Fibroblast of pulmonary artery (primary cell): ENCODE data around the gene MEIS2.

Experiments
- DNase-seq: peaks from one replicate; pipeline ENCODE4 v3.0.0-alpha.2; 2010; ENCODE audit warnings: low read depth
- H3K4me3 ChIP-seq: replicated peaks from 2 replicates; pipeline ENCODE4 v1.5.1; 2011; ENCODE audit warnings: low read depth, mild to moderate bottlenecking, control low read depth, low read length, moderate library complexity
- TF ChIP-seq, protein P1 (sequence below): IDR thresholded peaks from 2 replicates; pipeline ENCODE4 v1.5.1; 2011; ENCODE audit warnings: mild to moderate bottlenecking, control low read depth, low read length, inconsistent platforms; ENCODE audit errors: missing control alignments

Gene MEIS2

GRCh38 chr15:37002041-37002672 is 98.2 kb downstream of the MEIS2 start:
- H3K4me3 ChIP-seq: no peak overlapping the region
- DNase-seq: no peak
- TF ChIP-seq, protein P1, sequence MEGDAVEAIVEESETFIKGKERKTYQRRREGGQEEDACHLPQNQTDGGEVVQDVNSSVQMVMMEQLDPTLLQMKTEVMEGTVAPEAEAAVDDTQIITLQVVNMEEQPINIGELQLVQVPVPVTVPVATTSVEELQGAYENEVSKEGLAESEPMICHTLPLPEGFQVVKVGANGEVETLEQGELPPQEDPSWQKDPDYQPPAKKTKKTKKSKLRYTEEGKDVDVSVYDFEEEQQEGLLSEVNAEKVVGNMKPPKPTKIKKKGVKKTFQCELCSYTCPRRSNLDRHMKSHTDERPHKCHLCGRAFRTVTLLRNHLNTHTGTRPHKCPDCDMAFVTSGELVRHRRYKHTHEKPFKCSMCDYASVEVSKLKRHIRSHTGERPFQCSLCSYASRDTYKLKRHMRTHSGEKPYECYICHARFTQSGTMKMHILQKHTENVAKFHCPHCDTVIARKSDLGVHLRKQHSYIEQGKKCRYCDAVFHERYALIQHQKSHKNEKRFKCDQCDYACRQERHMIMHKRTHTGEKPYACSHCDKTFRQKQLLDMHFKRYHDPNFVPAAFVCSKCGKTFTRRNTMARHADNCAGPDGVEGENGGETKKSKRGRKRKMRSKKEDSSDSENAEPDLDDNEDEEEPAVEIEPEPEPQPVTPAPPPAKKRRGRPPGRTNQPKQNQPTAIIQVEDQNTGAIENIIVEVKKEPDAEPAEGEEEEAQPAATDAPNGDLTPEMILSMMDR: no peak

GRCh38 chr15:37001417-37001816 is 98.9 kb downstream of the MEIS2 start:
- TF ChIP-seq, protein P1: no peak

GRCh38 chr15:36999778-37000177 is 100.6 kb downstream of the MEIS2 start:
- TF ChIP-seq, protein P1: no peak
- H3K4me3 ChIP-seq: no peak overlapping the region
- DNase-seq: no peak

More at GRCh38 chr15:37001417-37001816, 98.9 kb downstream of the MEIS2 start:
- DNase-seq: no peak
- no peak overlapping the region for H3K4me3 ChIP-seq

GRCh38 chr15:36996538-36997181 is 103.7 kb downstream of the MEIS2 start:
- DNase-seq: no peak
- TF ChIP-seq, protein P1: no peak

GRCh38 chr15:36996121-36996520 is 104.2 kb downstream of the MEIS2 start:
- no peak for DNase-seq
- H3K4me3 ChIP-seq: no peak overlapping the region
- TF ChIP-seq, protein P1: no peak

More at GRCh38 chr15:36996538-36997181, 103.7 kb downstream of the MEIS2 start:
- no peak overlapping the region for H3K4me3 ChIP-seq

- DNase-seq: no peak
- no peak overlapping the region for H3K4me3 ChIP-seq
- TF ChIP-seq, protein P1: no peak
Observed at GRCh38 chr15:36994790-36995189, 105.6 kb downstream of the MEIS2 start.
